ENCODE data around the gene MYRIP.

The MYRIP gene

DNA sequence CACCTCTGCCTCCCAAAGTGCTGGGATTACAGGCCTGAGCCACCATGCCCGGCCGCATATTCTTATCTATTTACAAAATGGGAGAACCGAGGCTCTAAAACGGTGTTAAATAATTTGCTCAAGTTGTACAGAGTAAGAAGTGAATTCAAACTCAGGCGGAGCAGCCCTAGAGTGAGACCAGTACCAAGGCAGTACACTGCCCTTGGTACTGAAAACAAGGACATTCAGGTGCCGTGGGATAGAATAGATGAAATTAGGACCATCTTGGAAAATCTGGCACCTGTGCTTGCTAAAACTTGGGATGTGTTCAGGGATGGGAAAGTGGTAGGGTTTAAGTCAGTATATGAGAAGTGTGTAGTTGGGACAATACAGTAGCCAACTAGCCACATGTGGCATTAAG is 100.7 kb downstream of the MYRIP start:
- DNase-seq: no peak

DNA sequence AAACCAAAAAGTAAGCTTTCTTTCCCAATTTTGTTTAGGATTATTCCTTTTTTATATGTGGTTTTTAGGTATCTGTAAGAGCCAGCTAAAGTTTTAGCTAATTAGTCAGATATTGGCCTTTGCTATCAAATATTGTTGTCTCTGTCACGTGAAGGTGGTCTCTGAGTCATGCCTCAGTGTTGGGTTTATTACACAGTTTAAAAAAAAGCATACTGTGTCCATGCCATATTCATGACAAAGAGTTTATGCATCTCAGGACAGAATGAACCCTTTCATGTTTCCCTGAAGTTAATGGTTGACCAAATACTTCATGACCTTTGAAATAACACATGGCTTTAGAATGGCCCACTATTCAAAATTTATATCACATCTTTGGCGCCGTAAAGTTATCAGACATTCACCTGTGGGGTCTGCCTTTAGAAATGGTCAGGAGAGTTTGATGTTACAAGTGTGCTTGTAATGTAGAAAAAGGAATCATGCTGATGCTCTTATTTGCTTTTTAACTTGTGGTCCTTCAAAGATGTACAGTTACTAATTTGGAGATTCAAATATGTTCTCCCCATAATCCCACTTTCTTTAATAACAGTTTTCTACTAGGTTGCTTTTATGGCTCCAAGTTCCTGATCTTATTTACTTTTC is 101.5 kb downstream of the MYRIP start:
- no peak for DNase-seq

DNA sequence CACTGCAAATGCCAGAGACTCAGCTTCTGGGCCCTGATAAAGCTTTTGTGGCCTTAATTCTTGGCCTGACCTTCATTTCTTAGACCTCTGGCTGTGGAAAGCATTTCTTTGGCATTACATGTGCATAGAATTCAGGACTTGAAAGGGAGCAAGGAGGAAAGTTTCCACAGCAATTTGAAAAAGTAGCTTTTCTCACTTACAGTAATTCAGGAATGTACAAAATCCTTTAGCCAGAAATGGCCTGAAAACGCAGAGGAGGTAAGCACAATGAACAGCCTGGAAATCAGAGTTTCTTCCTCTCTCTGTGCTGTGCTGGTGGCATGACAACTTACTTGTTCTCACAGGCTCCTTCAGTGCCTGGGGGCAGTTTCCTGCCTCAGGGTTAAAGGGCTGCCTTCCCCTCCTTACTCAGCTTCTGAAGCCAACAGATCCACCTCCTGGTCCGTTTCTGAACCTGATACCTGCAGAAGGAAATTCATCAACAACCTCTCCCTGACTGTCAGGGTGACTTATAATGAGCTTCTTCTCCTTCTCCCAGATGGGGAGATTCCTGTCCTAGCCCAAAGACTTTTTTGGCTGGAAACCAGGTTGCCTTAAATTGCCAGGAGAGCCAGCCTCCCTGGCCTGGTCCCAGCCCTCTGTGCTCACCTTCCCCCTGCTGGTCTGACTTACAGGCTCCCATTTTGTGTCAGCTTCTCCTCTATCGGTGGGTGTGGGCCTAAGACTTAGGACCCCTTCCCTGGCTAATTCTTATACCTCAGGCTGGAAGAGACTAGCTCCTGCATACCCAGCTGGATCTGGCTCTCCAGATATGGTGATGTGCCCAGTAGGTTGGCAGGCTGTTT is 102.3 kb downstream of the MYRIP start:
- no peak for DNase-seq

DNA sequence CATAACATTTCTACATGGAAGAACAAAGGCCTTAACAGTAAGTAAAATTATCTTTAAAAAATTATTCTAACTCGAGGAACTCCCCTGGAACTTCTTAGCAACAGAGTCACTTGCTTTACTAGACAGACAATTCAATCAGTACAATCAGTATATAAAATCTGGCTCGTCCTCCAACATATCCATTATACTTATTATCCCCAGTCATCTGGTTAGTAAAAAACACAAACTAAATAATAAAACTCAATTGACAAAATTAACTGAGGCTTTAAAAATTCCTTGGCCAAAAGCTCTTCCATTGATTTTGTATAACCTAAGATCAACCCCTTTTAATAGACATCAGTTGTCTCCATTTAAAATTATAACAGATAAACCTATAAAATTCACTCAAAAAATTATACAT is 105.6 kb downstream of the MYRIP start:
- DNase-seq: no peak

DNA sequence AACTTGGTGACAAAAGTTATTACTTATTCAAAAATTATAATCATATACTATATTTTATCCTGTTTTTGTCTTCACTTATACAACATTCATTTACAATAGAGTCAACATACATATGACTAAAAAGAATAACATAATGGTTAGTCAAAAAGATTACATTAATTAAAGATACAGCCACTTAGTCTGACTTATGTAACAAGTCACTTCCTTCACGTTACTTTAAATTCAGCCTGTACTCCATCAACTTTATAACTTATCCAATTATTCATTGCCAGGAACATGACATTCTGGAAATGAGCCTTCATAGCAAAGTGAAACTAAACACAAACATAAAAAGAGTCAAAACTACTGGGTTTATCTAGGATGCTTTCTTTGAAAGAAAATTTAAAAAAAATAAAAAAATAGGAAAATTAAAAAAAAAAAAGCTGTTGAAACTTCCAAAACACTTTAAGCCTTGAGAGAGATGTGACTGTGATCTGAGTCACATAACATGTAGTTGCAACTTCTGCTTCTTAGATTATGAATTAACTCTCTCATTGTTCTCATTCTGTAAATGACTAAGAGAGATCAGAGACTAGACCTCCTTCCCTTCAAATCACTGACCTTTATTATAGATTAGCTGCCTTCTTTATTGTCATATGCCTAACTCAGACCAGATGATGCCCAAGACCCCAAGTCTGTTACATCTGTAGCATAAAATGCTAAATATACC is 107.8 kb downstream of the MYRIP start:
- DNase-seq: no peak

DNA sequence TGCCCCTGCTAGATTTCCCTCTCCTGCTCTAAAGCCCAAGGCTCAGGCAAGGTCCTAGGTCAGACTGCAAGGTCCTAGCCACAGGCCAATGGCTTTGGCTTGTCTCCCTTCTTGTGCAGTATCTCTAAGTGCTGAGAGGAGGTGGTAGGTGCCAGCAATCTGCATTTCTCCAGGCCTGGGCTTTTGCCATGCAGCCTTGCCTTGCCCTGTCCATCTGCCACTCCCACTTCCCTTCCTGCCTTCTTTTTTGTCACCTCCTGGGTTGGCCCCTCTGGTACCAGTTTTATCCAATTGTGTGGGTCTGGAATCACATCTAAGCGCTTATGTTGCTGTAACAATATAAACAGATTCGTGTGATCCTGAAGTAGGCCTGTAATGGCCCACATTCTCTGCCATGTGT is 109.9 kb downstream of the MYRIP start:
- no peak for DNase-seq

DNA sequence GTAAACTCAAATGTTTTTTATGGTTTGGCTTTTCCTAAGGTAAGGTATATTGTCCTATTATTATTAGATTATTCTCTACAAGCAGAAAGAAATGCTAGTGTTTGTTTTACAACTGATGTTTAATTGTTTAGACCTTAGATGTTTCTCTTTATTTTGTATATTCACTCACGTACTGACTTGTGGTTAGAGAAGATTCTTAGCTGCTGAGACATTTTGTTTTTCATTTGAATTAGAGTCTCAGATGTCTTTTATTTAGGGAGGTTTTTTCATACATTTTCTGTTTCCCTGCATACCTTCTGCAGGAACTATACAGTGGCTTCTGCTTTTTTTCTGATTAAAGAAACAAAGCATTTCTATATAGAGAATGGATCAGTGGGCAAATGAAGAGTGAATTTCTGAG is 110.9 kb downstream of the MYRIP start:
- DNase-seq: no peak

DNA sequence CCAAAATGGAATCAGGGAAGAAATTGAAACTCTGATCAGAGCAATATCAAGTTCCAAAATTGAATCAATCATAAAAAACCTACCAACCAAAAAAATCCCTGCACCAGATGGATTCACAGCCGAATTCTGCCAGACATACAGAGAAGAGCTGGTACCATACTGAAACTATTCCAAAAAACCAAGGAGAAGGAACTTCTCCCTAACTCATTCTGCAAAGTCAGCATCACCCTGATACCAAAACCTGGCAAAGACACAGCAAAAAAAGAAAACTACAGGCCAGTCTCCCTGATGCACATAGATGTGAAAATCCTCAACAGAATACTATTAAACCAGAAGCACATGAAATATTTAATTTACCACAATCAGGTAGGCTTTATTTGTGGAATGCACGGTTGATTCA is 118.1 kb downstream of the MYRIP start:
- no peak for DNase-seq

DNA sequence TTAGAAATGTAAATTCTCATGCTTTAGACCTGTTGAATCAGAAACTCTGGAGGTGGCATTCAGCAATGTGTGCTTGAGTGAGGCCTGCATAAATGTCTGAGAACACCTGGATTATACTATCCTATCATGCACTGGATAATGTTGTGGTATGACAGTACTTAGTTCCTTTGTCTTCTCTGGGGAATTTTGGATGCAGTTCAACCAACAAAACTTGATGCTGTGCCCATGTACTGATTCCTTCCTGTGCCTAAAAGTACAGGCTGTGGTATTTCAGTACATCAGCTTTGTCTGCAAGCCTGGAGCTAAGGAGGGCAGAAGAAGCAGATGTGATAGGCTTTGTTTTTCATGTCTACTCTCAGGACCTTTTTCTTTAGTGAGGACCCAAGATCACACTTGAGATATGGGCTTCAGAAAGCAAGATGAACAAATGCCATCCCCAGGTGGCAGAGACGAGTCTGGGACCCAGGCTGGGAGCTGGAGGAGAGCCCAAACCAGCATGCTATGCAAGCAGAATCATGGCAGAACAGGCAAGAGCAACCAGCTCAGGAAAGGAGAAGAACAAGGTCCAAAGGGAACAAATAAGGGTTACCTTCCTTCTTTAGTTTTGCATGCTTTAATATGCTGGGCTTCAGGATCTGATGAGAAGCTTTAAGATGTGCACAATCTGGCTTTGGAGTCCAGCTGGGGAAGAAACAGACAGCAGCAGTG is 124.7 kb downstream of the MYRIP start:
- no peak for DNase-seq

DNA sequence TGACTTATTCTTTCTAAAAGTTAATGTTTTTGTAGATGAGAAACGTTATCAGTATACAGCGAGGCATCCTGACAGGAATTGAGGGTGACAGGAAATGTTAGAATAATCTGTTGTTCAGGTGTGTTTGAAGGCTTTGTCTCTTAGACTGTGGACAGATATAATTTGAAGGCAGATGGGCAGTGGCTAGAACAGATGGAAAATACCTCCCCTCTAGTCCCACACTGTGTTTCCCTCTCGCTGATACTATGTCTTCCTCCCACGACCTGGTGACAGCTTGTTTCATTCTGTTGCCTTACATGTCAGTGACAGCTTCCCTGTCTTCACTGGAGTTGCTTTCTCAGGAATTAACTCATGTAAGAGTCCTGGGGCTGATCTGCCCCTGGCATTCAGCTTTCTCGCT is 125.3 kb downstream of the MYRIP start:
- no peak for DNase-seq

DNA sequence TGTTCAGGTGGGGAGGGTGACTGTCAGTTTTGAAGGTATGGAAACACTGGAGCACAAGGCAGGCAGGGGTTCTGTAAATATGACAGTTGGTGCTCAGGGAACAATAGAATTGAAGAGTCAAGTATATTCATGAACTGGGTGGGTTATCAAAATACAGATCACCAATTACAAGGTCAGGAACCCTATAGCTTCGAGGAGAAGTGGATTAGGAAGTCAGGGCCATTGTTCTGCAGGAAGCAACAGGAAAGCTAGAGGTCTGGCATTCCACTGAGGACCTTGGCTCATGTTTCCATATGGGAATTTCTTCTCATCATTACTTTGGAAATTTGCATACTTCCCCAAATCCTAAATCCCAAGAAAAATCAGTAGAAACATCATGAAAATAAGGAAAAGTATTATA is 125.9 kb downstream of the MYRIP start:
- DNase-seq: no peak

DNA sequence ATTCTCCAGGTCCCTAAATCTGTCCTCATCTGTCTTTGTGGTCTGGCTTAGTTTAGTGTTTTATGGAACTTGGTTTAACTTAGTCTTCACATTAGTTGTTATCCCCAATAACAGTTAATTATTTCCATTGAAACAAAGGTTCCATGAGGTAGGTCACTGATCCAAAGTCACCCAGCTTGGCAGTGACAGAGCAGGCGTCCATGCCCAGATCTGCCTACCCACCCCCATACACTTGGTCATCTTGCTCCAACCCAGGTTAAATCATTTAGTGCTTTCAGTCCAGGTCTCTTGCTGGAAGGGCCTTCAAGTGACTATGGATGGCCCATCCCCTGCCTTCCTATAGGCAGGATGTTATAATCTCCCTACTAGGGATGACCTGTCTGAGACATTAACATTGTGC is 127.4 kb downstream of the MYRIP start:
- DNase-seq: no peak

DNA sequence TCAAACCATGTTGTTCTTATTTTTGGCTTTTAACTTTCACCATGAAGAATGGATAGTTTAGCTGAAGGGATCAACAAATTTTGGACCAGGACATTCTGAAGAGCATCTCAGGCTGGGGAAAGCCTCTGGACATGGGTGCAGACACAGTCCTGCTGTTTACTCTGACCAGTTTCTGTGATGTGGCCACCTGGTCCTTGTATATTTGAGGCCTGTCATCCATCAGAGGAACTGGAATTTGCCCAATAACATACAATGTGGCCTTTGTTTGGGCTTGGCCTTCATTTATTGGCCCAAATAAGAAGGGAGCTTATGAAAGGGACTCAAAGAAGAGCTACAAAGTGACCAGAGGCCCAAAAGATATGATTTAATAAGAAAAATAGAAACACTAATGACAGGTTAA is 127.9 kb downstream of the MYRIP start:
- DNase-seq: no peak

DNA sequence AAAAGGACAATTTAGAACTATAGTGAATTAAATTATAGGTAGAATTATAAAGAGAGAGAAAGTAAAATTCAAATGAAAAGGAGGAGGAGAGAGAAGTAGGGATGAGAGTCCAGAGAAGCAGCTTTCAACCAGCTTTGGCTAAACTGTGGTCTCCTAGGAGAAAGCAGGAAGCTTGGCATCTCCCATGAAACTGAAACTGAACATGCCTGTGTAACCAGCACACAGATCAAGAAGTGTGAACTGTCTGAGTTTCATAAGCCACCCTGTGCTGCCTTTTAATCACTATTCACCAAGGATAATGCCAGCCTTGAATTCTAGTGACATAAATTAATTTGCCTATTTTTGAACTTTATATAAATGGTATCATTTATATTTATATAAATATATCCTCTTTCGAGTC is 128.5 kb downstream of the MYRIP start:
- DNase-seq: no peak

DNA sequence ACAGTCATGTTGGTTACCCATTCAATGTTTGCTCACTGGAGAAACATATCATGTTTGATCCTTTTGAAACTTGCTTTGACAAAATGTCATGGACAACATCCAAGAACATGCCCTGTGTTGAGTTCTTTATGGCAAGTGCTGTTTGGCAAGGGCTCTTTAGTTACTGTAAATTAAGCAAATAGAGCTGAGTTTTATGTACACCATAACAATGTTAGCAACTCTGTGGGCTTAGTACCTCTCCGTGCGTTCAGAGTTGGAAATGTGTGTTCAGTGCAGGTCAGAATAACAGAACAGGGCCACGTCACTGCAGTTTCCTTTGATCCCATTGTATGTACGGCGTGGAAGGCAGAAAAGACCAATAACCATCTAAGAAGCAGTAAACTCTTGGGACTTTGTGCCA is 132.5 kb downstream of the MYRIP start:
- no peak for DNase-seq

DNA sequence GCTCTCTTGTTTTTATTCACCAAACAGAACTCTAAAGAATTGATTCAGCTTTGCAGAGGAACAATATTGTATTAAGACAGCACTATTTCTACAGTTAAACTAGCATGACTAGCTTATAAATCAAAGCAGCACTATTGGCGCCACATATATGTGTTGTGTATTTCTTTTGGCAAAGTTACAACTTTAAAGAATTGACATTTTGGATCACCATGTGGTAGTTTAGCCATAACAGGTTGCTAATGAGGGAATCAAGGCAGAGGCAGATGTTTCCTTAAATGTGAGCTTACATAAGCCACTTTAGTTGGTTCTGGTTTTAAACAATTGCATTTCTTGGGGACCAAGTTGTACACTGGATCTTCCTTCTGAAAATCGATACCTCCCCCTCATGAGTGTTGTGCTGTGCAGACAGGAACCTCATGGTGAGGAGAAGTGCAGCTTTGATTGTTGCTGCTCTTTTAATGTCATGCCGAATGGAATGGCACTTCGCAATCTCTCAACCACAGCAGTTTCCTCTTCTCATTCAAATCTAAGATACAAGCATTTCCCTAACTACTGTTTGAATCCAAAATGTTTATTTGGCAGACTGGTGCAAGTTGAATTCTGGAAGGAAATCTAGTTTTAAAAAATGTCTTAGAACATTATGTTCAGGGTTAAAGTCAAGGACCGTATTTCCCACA is 151.2 kb downstream of the MYRIP start:
- no peak for DNase-seq

DNA sequence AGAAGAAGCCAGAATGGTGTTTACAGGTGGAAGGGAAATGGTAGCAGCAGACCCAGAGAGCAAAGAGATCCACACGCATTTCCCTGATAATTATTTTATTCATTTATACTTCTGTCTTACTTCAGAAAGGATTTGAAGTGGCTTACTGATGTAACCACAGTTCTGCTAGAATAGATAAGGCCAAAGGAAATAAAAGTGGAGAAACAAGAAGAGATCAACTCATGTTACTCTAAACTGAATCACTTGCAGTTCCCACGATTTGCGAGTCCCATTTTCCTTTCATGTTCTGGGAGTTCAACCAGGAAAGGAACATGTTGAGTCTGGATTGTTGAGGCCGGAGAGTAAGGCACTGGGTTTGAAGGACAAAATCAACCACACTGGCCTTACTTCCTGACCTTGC is 151.8 kb downstream of the MYRIP start:
- DNase-seq: no peak

DNA sequence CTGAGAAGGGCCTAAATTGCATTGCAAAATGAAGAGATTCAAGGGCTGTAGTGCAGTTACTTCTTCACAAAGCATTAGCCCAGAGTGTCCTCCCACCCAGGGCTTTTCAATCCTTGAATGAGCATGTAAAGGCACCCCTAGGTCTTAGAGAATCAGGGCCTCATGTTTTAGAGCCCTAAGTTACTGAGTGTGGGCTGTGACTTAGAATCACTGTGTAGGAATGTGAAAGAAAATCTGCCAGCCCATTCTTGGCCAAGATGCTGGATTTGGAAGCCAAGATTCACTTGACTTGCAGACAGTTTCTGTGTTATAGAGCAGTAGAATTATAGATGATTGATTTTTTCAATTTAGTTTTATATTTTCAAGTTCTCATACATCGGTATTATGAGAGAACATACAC is 153.2 kb downstream of the MYRIP start:
- no peak for DNase-seq

DNA sequence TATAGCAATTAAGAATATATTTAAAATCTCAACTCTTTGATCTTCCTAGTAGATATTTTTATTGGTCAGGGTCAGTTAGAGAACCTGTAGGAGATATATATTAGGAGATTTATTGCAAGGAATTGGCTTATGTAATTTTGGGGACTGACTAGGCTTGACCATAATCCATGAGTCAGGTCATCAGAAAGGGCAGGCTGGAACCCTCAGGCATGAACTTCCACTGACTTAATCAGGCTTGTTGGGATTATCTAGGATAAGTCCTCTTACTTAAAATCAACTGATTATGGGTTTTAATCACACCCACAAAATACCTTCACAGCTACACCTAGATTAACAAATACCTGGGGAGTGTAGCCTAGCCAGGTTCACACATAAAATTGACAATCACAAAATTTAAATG is 156.1 kb downstream of the MYRIP start:
- DNase-seq: no peak

DNA sequence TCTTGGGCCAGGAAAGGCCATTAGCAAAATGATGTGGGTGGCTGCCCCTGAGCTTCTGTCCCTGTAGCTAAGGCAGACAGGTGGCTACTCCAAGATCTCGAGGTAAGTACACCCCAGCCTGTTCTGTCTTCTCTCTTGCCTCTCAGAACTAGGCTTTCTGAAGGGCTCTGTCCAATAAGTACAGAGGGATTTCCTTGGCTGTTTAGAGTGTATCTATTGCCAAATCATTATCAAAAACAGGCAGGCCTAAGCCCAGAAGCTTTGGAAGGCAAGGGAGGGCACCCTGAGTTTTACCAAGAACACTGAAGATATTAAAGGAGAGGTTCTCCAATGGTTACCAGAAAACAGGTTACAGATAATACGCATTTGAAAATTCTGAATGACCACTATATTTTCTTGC is 156.6 kb downstream of the MYRIP start:
- no peak for DNase-seq

DNA sequence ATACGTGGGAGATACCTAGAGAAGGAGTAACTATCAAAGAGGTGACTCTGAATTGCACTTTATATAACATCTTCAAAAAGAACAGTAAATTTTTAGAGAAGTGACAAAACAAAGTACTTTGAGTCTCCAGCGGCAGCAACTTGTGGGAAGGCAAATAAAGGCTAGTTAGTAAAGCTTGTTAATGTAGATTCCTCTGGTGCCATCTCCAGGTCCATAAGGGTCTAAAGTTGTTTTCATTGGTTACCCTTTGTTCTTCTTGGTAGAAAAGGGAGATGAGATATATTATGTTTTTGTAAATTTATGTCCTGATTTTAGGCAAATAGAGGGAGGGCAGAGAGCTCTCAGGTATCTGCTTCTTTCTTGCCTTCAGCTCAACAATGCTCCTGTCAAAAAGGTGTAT is 161.6 kb downstream of the MYRIP start:
- no peak for DNase-seq

DNA sequence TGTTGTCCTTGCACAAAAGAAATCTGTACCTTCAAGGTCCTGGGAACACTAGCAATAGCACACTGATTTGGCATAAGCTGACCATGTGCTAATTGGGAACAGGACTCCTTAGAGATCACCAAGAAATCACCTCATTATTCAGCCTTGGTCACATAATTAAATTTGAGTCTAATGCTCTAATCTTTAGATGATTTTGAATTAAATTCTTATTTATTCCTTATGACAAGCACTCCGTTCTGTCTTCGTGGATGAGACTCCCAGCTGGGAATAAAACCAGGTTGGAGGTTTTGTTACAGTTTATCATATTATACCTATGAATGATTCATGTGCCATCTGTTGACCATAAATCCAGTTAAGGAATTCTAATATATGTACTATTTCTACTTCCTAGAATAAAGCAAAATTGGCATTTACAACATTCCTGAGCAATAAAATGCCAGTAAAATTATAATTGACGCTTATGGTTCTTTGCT is 162.2 kb downstream of the MYRIP start:
- DNase-seq: no peak

DNA sequence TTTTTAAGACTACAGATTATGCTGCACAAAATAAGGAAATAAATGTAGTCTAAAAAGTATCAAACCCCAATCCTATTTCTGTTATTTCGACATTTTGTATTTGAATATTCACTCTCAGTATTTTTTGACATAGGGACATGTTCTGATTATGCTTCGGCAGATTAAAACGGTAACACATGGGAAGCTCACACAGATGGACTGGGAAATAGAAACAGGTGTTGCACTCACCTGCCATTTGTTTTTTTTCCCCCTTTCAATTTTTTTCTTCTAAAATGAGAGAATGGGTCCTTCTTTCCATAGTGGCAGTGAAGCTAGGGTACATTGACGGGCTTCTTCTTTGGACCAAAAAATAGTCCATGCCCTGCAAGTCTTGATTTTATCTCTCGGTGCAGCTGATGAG is 163.1 kb downstream of the MYRIP start:
- no peak for DNase-seq

Measured in activated effector memory CD4-positive, alpha-beta T cell treated with anti-CD3 and anti-CD28 coated beads, Interleukin-2, amount 50 U/mL, for 16 hours (primary cell).